SU-DHL-6 (cell line): Measurements from ENCODE around the gene AIP.

Experiments used
- H2AFZ ChIP-seq: fragments of 200-600 bp; sonication (generic); 2 replicates; pipeline ENCODE4 v1.6.1; 2014; ENCODE audit warnings: low read depth, mild to moderate bottlenecking, moderate library complexity, mixed read lengths, antibody characterized with exemption, low read length; ENCODE audit not compliant: severe bottlenecking
- H3F3A ChIP-seq: fragments of 200-600 bp; shearing (Covaris generic); 2 replicates; pipeline ENCODE4 v1.6.0; 2016; ENCODE audit warnings: antibody characterized with exemption, mild to moderate bottlenecking; ENCODE audit not compliant: insufficient read depth
- H3K27ac ChIP-seq: fragments of 200-600 bp; sonication (generic); 2 replicates; pipeline ENCODE4 v1.5.1; 2016; ENCODE audit warnings: low read depth, mild to moderate bottlenecking, low read length, moderate library complexity, mixed read lengths
- H3K27me3 ChIP-seq: fragments of 200-600 bp; sonication (generic), shearing (Covaris generic); 2 replicates; pipeline ENCODE4 v1.6.0; 2014; ENCODE audit warnings: mild to moderate bottlenecking, low read length
- H3K36me3 ChIP-seq: fragments of 200-600 bp; sonication (generic); 2 replicates; pipeline ENCODE4 v1.6.1; 2014; ENCODE audit warnings: mild to moderate bottlenecking, low read length, mixed read lengths
- H3K4me2 ChIP-seq: fragments of 300-600, 200-600 bp; shearing (Covaris generic), sonication (generic); 2 replicates; pipeline ENCODE4 v1.6.0; 2014; ENCODE audit warnings: low read length, low read depth, mild to moderate bottlenecking; ENCODE audit not compliant: poor library complexity, severe bottlenecking
- H3K4me3 ChIP-seq: fragments of 200-600 bp; sonication (generic); 2 replicates; pipeline ENCODE4 v1.5.1; 2014; ENCODE audit warnings: antibody characterized with exemption, low read length, mild to moderate bottlenecking, mixed read lengths; ENCODE audit not compliant: insufficient read depth, poor library complexity, severe bottlenecking
- H3K79me2 ChIP-seq: fragments of 200-600 bp; sonication (generic); 2 replicates; pipeline ENCODE4 v1.6.1; 2014; ENCODE audit warnings: mild to moderate bottlenecking, low read length, moderate library complexity; ENCODE audit not compliant: insufficient read depth
- H3K9ac ChIP-seq: fragments of 200-600 bp; sonication (generic); 2 replicates; pipeline ENCODE4 v1.7.0; 2014; ENCODE audit warnings: mild to moderate bottlenecking, low read length
- H3K9me2 ChIP-seq: fragments of 200-600 bp; sonication (generic); replicated peaks from 2 replicates; pipeline ENCODE4 v1.6.1; 2014; ENCODE audit warnings: low read length; ENCODE audit not compliant: insufficient read depth
- H3K9me3 ChIP-seq: fragments of 200-600 bp; sonication (generic); 2 replicates; pipeline ENCODE4 v1.6.1; 2014; ENCODE audit warnings: low read length, mixed read lengths; ENCODE audit not compliant: insufficient read depth
- H4K20me1 ChIP-seq: fragments of 200-600 bp; sonication (generic); 2 replicates; pipeline ENCODE4 v1.6.1; 2014; ENCODE audit warnings: low read depth, mild to moderate bottlenecking, antibody characterized with exemption, low read length, moderate library complexity, mixed read lengths
- EZH2phosphoT487 ChIP-seq: fragments of 200-600 bp; sonication (generic), shearing (Covaris generic); conservative IDR thresholded peaks from 2 replicates; pipeline ENCODE4 v1.6.1; 2018; ENCODE audit warnings: mild to moderate bottlenecking, antibody characterized with exemption, low read length, moderate library complexity, mixed read lengths
- TF ChIP-seq, protein P1 (sequence below): fragments of 200-600 bp; sonication (generic); IDR thresholded peaks from one replicate; pipeline ENCODE4 v1.5.1; 2017; ENCODE audit warnings: antibody characterized with exemption, mild to moderate bottlenecking, low read length, moderate library complexity; ENCODE audit not compliant: insufficient read depth, poor library complexity, severe bottlenecking

Gene AIP

DNA sequence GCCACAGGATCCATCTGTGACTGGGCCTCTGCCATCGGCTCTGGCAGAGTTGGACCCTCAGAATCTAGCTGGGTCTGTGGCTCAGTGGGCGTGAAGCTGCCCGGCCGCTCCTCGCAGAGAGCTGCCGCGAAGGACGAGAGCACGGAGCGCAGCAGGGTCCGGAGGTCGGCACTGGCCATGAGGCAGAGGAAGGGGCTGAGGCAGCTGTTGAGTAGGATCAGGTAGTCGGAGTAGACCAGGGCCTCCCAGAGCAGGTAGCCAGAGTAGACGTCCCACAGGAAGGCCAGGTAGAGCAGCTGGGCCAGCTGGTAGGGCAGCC, 31.2 kb upstream of the AIP start:
- Histone ChIP-seq H3K9me3 (no peaks in the 10 kb centered on the region), H3K9me2 (no peaks in the 10 kb centered on the region), H3K4me3 (no peak overlapping the region), H3K79me2 (no peaks in the 10 kb centered on the region), H3K4me2 (no peak overlapping the region), H3K36me3 (no peaks in the 10 kb centered on the region), H3K27ac (no peak overlapping the region), H3K9ac (no peak overlapping the region), H3K27me3 (no peaks in the 10 kb centered on the region), H4K20me1 (no peaks in the 10 kb centered on the region), H2AFZ (no peak overlapping the region), H3F3A (peaks cover 5% of the 10 kb centered on the region)
- TF ChIP-seq EZH2phosphoT487 = no peak
- TF ChIP-seq, protein P1, sequence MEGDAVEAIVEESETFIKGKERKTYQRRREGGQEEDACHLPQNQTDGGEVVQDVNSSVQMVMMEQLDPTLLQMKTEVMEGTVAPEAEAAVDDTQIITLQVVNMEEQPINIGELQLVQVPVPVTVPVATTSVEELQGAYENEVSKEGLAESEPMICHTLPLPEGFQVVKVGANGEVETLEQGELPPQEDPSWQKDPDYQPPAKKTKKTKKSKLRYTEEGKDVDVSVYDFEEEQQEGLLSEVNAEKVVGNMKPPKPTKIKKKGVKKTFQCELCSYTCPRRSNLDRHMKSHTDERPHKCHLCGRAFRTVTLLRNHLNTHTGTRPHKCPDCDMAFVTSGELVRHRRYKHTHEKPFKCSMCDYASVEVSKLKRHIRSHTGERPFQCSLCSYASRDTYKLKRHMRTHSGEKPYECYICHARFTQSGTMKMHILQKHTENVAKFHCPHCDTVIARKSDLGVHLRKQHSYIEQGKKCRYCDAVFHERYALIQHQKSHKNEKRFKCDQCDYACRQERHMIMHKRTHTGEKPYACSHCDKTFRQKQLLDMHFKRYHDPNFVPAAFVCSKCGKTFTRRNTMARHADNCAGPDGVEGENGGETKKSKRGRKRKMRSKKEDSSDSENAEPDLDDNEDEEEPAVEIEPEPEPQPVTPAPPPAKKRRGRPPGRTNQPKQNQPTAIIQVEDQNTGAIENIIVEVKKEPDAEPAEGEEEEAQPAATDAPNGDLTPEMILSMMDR = no peak

DNA sequence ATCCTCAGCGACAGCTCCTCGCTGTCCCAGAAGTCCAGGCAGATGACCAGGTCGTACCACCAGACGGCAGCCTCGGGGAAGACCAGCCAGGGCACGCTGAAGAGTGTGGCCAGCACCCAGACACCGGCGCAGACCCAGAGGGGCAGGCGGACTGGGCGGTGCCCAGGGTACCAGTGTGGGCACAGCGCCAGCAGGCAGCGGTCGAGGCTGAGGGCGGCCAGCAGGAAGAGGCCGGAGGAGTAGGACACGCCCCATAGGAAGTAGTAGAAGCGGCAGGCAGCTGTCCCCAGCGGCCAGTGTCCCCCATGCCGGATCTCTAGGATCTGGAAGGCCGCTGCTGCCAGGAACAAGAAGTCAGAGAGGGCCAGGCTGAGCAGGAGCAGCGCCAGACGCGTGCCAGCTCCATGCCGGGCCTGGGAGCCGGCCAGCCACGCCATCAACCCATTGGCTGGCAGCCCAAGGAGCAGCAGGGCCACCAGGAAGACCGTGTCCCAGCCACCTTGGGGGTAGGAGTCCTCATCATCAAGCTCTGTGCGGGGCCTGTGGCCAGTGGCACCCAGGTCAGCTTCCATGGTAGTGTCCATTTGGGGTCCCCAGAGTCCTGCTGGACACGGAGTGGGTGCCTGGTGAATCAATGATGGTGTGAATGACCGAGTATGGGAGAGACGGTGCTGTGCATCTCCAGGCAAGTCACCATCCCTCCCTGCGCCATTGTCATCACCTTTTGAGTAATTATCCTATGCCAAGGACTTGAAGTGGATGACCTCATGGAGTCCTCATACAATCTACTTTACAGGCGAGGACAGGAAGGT, 30.5 kb upstream of the AIP start, which contains the start of gene GPR152:
Gene GPR152 (minus strand): TSS at position 589 of the 812 bp plus-strand sequence. CDS start 5 bp downstream, at position 584.
- H3K9me2 ChIP-seq = no peaks in the 10 kb centered on the region
- no peaks in the 10 kb centered on the region for H3K79me2 ChIP-seq
- no peak within 1 kb of the TSS for H3K4me3 ChIP-seq
- H3F3A ChIP-seq = peaks cover 5% of the 10 kb centered on the region
- H3K27ac ChIP-seq = no peak within 1 kb of the TSS
- H3K9me3 ChIP-seq = no peaks in the 10 kb centered on the region
- TF ChIP-seq EZH2phosphoT487 = no peak
- TF ChIP-seq, protein P1 = no peak
- H3K27me3 ChIP-seq = no peaks in the 10 kb centered on the region
- H2AFZ ChIP-seq = no peak within 1 kb of the TSS
- no peak within 1 kb of the TSS for H3K9ac ChIP-seq
- no peaks in the 10 kb centered on the region for H4K20me1 ChIP-seq
- H3K36me3 ChIP-seq = no peaks in the 10 kb centered on the region
- H3K4me2 ChIP-seq = no peak within 1 kb of the TSS

DNA sequence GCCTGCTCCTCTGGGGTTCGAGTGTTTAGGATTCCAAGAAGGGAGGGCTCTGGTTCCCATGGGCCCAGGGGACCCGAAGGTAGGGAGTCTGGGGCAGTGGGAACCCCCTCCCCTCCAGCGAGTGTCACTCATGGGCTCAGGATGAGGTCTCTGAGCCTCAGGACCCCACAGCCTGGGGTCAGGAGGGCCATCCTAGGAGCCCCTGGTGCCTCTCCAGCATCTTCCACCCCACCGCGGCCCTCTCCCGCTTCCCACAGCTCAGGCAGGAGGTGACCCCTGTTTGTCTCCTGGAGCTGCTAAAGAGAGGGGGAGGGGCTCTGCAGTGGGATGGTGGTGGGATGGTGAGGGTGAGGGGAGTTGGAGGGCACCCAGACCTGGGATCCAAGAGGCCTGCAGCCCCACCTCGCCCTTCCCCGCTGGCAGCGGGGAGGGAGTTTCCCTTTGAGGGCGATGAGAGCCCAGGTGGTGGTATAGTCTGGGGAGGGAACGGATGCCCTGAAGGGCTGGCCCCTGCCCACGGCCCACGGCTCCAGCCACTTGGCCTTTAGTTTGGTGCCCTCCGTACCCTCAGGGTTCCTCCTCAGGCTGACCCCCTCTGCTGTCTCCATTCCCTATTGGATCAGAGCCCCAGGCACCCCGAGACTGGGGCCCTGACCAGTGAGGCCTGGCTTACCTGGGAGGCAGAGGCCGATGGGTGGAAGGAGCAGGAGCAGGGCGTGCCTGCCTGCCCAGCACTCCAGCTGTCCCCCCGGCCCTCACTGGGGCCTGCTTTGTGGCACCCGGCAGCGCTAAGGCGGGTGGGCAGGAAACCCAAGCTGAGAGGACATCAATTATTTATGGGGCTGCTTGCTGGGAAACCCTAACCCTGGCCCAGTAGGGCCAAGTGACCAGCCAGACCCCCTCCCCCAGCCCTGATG, 28.8 kb upstream of the AIP start:
- Histone ChIP-seq H2AFZ (no peak overlapping the region), H3K9ac (no peak overlapping the region), H3K9me3 (no peaks in the 10 kb centered on the region), H3K36me3 (no peaks in the 10 kb centered on the region), H3K27me3 (no peaks in the 10 kb centered on the region), H3K27ac (no peak overlapping the region), H3K79me2 (no peaks in the 10 kb centered on the region), H3K9me2 (no peaks in the 10 kb centered on the region), H4K20me1 (no peaks in the 10 kb centered on the region), H3F3A (peaks cover 10% of the 10 kb centered on the region), H3K4me2 (no peak overlapping the region), H3K4me3 (no peak overlapping the region)
- TF ChIP-seq EZH2phosphoT487 = no peak
- TF ChIP-seq, protein P1 = no peak
